PC-3 (cell line): ENCODE results near the gene DGAT2. TPM values are rescaled to one million over a fixed set of nuclear protein-coding genes. Genes with fewer than 3 reads are reported as not detected.
A peak's percentile ranks its signal among the peaks of the same experiment; 100 is the strongest.

Experiments used
- ATAC-seq: fragments of 200-7000 bp; cut with Tn5 transposase; 2 replicates; pipeline ENCODE4 v1.9.1; 2020; ENCODE audit warnings: mild to moderate bottlenecking, moderate library complexity
- BruUV-seq: library from RNA; stranded (reverse); fragments of 400-500 nt; replicated peaks from 2 replicates; lab custom pipeline; 2021; lab: Mats Ljungman, UMichigan
- CTCF ChIA-PET: fragments of 300-600 bp; sonication (Branson Sonifier 250); formaldehyde crosslinking; loops from one replicate; lab custom pipeline; 2022; ENCODE audit warnings: antibody characterized with exemption; lab: Charles Lee
- POLR2A ChIA-PET: fragments of 300-600 bp; sonication (Branson Sonifier 250); formaldehyde crosslinking; loops from one replicate; lab custom pipeline; 2022; ENCODE audit warnings: antibody characterized with exemption; ENCODE audit not compliant: unreplicated experiment; lab: Charles Lee
- DNase-seq: peaks from one replicate; pipeline ENCODE4 v3.0.0-alpha.2; 2015
- H2AFZ ChIP-seq: fragments of 300-600 bp; sonication (generic); 2 replicates; pipeline ENCODE4 v1.6.0; 2016; ENCODE audit warnings: antibody characterized with exemption, low read length
- H3F3A ChIP-seq: fragments of 300-600 bp; sonication (generic); one replicate; pipeline ENCODE4 v1.6.0; 2017; ENCODE audit warnings: antibody characterized with exemption, low read length, control low read depth, mild to moderate bottlenecking; ENCODE audit not compliant: unreplicated experiment
- H3K27ac ChIP-seq: fragments of 300-600 bp; sonication (generic); 2 replicates; pipeline ENCODE4 v1.5.1; 2016; ENCODE audit warnings: mild to moderate bottlenecking, low read length
- H3K27me3 ChIP-seq: fragments of 300-600 bp; sonication (generic); 2 replicates; pipeline ENCODE4 v1.6.1; 2016; ENCODE audit warnings: low read length, mixed read lengths
- H3K36me3 ChIP-seq: fragments of 300-600 bp; sonication (generic); 2 replicates; pipeline ENCODE4 v1.6.1; 2016; ENCODE audit warnings: low read depth, mixed run types, low read length, mixed read lengths
- H3K4me1 ChIP-seq: fragments of 300-600 bp; sonication (generic); 2 replicates; pipeline ENCODE4 v1.5.1; 2016; ENCODE audit warnings: low read length; ENCODE audit not compliant: insufficient read depth
- H3K4me2 ChIP-seq: fragments of 300-600 bp; sonication (generic); 2 replicates; pipeline ENCODE4 v1.6.0; 2016; ENCODE audit warnings: low read length
- H3K4me3 ChIP-seq: fragments of 300-600 bp; sonication (generic); 2 replicates; pipeline ENCODE4 v1.5.1; 2016; ENCODE audit warnings: mild to moderate bottlenecking, low read length, mixed read lengths
- H3K79me2 ChIP-seq: fragments of 300-600 bp; sonication (generic); 2 replicates; pipeline ENCODE4 v1.6.1; 2017; ENCODE audit warnings: low read length, mixed read lengths
- H3K9ac ChIP-seq: fragments of 300-600 bp; sonication (generic); 2 replicates; pipeline ENCODE4 v1.6.0; 2016; ENCODE audit warnings: mild to moderate bottlenecking, low read length
- H3K9me2 ChIP-seq: fragments of 300-600 bp; sonication (generic); replicated peaks from 2 replicates; pipeline ENCODE4 v1.6.1; 2016; ENCODE audit warnings: mixed run types, low read length, mixed read lengths
- H3K9me3 ChIP-seq: fragments of 300-600 bp; sonication (generic); 2 replicates; pipeline ENCODE4 v1.6.1; 2016; ENCODE audit warnings: low read length, mixed read lengths
- H4K20me1 ChIP-seq: fragments of 300-600 bp; sonication (generic); 2 replicates; pipeline ENCODE4 v1.6.1; 2016; ENCODE audit warnings: low read length, mixed read lengths
- CTCF ChIP-seq: fragments of 300-600 bp; sonication (generic); conservative IDR thresholded peaks from 2 replicates; pipeline ENCODE4 v1.5.1; 2017; ENCODE audit warnings: antibody characterized with exemption, low read depth, mild to moderate bottlenecking, low read length
- EZH2 ChIP-seq: fragments of 300-600 bp; sonication (generic); IDR thresholded peaks from one replicate; pipeline ENCODE4 v1.6.1; 2017; ENCODE audit warnings: antibody characterized with exemption, mild to moderate bottlenecking, low read length; ENCODE audit not compliant: unreplicated experiment
- EZH2phosphoT487 ChIP-seq: fragments of 300-600 bp; sonication (generic); IDR thresholded peaks from 2 replicates; pipeline ENCODE4 v1.6.1; 2018; ENCODE audit warnings: mild to moderate bottlenecking, antibody characterized with exemption, low read length, borderline replicate concordance
- intact Hi-C: fragments of 100-400 bp; cut with micrococcal nuclease; formaldehyde crosslinking; loops from 2 replicates; pipeline ENCODE4 v1.9.0; 2023
- total RNA-seq: library from RNA; depleted of rRNA; stranded (reverse); fragments of >200 nt; gene quantifications from 2 replicates; pipeline ENCODE4 v1.2.3, GENCODE V29; 2014

The DGAT2 gene
- total RNA-seq, 1 experiment from 2014 or later = 14.3 TPM

GRCh38 chr11:75789521-75789920, 20.9 kb downstream of the DGAT2 start:
- Histone ChIP-seq H3K79me2 (no peaks in the 10 kb centered on the region), H3K9ac (no peak overlapping the region), H3K9me2 (no peaks in the 10 kb centered on the region), H3K36me3 (peaks cover 10% of the 10 kb centered on the region), H4K20me1 (no peaks in the 10 kb centered on the region), H3K4me1 (peaks cover 37% of the 10 kb centered on the region), H2AFZ (no peak overlapping the region), H3K27ac (no peak overlapping the region), H3K4me3 (no peak overlapping the region), H3K4me2 (no peak overlapping the region), H3F3A (no peaks in the 10 kb centered on the region), H3K27me3 (no peaks in the 10 kb centered on the region), H3K9me3 (no peaks in the 10 kb centered on the region)
- BruUV-seq = no TSS peak
- ChIA-PET POLR2A (no interaction called here), CTCF (no interaction called here)
- DNase-seq (no peak), ATAC-seq (no peak)
- intact Hi-C loops = no loop called here
- TF ChIP-seq EZH2 (no peak), EZH2phosphoT487 (no peak), CTCF (no peak)

GRCh38 chr11:75790986-75791385, 22.4 kb downstream of the DGAT2 start:
- peak overlapping the region; percentile 35 for H3K27ac ChIP-seq
- no peak overlapping the region for H3K4me3 ChIP-seq
- no peaks in the 10 kb centered on the region; the same call in 1 of the 2 replicates for H3K36me3 ChIP-seq
- H3K4me1 ChIP-seq = peaks cover 48% of the 10 kb centered on the region
- no peaks in the 10 kb centered on the region for H4K20me1 ChIP-seq
- BruUV-seq = no TSS peak
- ATAC-seq (peak; percentile 85), DNase-seq (peak; percentile 69)
- ChIA-PET POLR2A (no interaction called here), CTCF (no interaction called here)
- no peak for TF ChIP-seq EZH2phosphoT487
- TF ChIP-seq EZH2 = no peak
- TF ChIP-seq CTCF = no peak
- H3K9ac ChIP-seq = no peak overlapping the region; the same call in 1 of the 2 replicates
- H3K27me3 ChIP-seq = no peaks in the 10 kb centered on the region
- H2AFZ ChIP-seq = no peak overlapping the region
- no peaks in the 10 kb centered on the region for H3K9me3 ChIP-seq
- no peaks in the 10 kb centered on the region for H3K79me2 ChIP-seq
- intact Hi-C loops = no loop called here
- no peaks in the 10 kb centered on the region for H3K9me2 ChIP-seq
- H3K4me2 ChIP-seq = peak overlapping the region; percentile 15
- no peaks in the 10 kb centered on the region for H3F3A ChIP-seq

- DNase-seq = no peak
These were observed 23.7 kb downstream of the DGAT2 start for GRCh38 chr11:75792127-75792731.

More at GRCh38 chr11:75792127-75792731, 23.7 kb downstream of the DGAT2 start:
- no peak for ATAC-seq
- intact Hi-C loops = no loop called here
- Histone ChIP-seq H3K79me2 (no peaks in the 10 kb centered on the region), H2AFZ (no peak overlapping the region), H3K9me3 (no peaks in the 10 kb centered on the region), H3F3A (no peaks in the 10 kb centered on the region), H3K9me2 (no peaks in the 10 kb centered on the region), H3K27me3 (no peaks in the 10 kb centered on the region), H4K20me1 (no peaks in the 10 kb centered on the region), H3K36me3 (peaks cover 4% of the 10 kb centered on the region), H3K4me2 (no peak overlapping the region), H3K4me3 (no peak overlapping the region), H3K9ac (no peak overlapping the region), H3K4me1 (peaks cover 61% of the 10 kb centered on the region), H3K27ac (no peak overlapping the region)
- TF ChIP-seq EZH2 (no peak), CTCF (no peak), EZH2phosphoT487 (no peak)
- BruUV-seq = no TSS peak
- ChIA-PET POLR2A (no interaction called here), CTCF (no interaction called here)
